GM12891 (cell line): Measurements from ENCODE around the gene OR8D4. TPM values are rescaled to one million over a fixed set of nuclear protein-coding genes. Genes with fewer than 3 reads are reported as not detected.
A peak's percentile ranks its signal among the peaks of the same experiment; 100 is the strongest.
"Not testable (repeated sequence)": the region's sequence is repeated elsewhere in the genome, so short reads cannot be mapped to it uniquely, and the experiment has no call there.

Source experiments
- DNase-seq: peaks from one replicate; pipeline ENCODE4 v3.0.0; 2011; ENCODE audit warnings: low spot score; ENCODE audit not compliant: insufficient read length
- FAIRE-seq: peaks from 2 replicates; lab custom pipeline; 2011; peaks lifted over from hg19 to GRCh38; lab: Jason Lieb, UNC
- PAX5 ChIP-seq: IDR thresholded peaks from 2 replicates; pipeline ENCODE4 v1.6.1; 2011; ENCODE audit warnings: low read length, moderate library complexity, mild to moderate bottlenecking; ENCODE audit not compliant: insufficient read depth, severe bottlenecking
- POLR2A ChIP-seq: IDR thresholded peaks from 2 replicates; pipeline ENCODE4 v1.6.1; 2011; ENCODE audit warnings: low read depth, low read length, control low read depth
- POLR2AphosphoS5 ChIP-seq: IDR thresholded peaks from 2 replicates; pipeline ENCODE4 v1.6.1; 2011; ENCODE audit warnings: low read depth, low read length, control low read depth
- POU2F2 ChIP-seq: IDR thresholded peaks from 2 replicates; pipeline ENCODE4 v1.6.1; 2011; ENCODE audit warnings: low read depth, mild to moderate bottlenecking, control low read depth, low read length, moderate library complexity
- SPI1 ChIP-seq: IDR thresholded peaks from 2 replicates; pipeline ENCODE4 v1.6.1; 2011; ENCODE audit warnings: low read depth, low read length, control low read depth
- TAF1 ChIP-seq: IDR thresholded peaks from 2 replicates; pipeline ENCODE4 v1.6.1; 2011; ENCODE audit warnings: low read depth, low read length, control low read depth
- polyA plus RNA-seq: library from polyadenylated mRNA; unstranded; fragments of >200 nt; gene quantifications from one replicate; pipeline ENCODE4 v1.2.1, GENCODE V29; 2012; ENCODE audit warnings: low read depth, missing spikeins, inconsistent platforms; ENCODE audit not compliant: missing spikeins

OR8D4 gene
- polyA plus RNA-seq, result not detected

DNA sequence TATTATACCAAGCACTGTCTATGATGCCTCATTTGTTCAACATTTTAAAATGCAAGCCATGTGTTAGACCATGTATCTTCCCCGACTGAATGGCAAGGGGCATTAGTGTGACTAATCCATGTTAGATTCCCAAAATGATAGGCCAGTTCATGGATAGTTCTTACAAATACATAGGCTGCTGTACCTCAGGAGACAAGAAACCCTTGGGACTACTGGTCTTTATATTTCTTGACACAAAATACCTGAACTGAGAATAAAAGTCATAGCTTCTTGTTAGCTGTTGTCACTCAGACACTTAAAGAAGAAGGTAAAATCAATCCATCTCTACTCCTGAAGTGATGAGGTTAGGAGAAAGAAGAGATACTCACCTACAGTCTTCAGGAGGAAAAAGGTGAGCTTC lies at the start of gene OR8D4:
Gene OR8D4 (plus strand): TSS at position 301 of the 400 bp plus-strand sequence. CDS start 4,265 bp downstream, outside the sequence.
- FAIRE-seq (no peak), DNase-seq (no peak)
- TF ChIP-seq SPI1 (no peak), TAF1 (no peak), POU2F2 (no peak), PAX5 (no peak), POLR2A (no peak), POLR2AphosphoS5 (no peak)

DNA sequence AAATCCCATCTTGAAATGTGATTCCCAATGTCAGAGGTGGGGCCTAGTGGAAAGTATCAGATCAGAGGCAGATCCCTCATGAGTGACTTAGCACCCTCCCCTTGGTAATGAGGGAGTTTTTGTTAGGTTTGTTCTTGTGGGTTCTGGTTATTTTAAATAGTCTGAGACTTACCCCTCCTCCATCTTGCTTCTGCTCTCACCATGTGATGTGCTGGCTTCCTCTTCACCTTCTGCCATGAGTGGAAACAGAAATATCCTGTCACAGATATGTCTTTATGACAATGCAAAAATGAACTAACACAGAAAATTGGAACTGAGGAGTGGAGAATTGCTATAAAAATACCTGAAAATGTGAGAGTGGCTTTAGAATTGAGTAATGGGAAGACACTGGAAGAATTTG lies 49.6 kb upstream of the OR8D4 start:
- DNase-seq (no peak), FAIRE-seq (no peak)
- TF ChIP-seq TAF1, result no peak
- no peak for TF ChIP-seq PAX5
- TF ChIP-seq POU2F2, result no peak
- no peak for TF ChIP-seq POLR2AphosphoS5
- no peak for TF ChIP-seq POLR2A

DNA sequence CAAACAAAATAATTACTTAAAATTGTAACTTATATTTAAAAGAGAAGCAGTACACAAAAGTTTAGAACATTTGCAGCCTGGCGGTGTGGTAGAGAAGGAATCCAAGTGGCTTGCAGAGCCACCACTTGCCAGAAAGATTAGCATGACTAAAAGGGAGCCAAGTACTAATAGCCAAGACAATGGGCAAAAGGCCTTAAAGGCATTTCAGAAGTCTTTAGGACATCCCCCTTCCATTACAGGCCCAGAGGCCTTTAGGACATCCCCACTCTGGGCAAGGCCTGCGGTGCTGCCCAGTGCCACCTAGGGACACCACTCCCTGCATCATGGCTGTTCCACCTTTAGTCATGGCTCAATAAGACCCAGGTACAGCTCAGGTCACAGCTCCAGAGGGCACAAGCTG lies 48.9 kb upstream of the OR8D4 start:
- FAIRE-seq, result no peak
- DNase-seq, result no peak
- no peak for TF ChIP-seq SPI1
- TF ChIP-seq POLR2AphosphoS5, result no peak
- TF ChIP-seq POLR2A, result no peak
- no peak for TF ChIP-seq POU2F2
- TF ChIP-seq TAF1, result no peak
- no peak for TF ChIP-seq PAX5

DNA sequence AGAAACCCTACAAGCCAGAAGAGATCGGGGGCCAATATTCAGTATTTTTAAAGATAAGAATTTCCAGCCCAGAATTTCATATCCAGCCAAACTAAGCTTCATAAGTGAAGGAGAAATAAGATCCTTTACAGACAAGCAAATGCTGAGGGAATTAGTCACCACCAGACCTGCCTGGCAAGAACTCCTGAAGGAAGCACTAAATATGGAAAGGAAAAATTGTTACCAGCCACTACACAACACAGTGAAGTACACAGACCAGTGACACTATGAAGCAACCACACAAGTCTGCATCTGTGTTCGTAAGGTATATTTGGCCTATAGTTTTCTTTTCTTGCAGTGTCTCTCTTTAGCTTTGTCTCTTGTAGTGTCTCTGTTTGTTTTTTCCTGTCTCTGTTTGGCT lies 45.5 kb upstream of the OR8D4 start:
- TF ChIP-seq POLR2AphosphoS5 (no peak), TAF1 (no peak)
- FAIRE-seq (no peak), DNase-seq (no peak)

DNA sequence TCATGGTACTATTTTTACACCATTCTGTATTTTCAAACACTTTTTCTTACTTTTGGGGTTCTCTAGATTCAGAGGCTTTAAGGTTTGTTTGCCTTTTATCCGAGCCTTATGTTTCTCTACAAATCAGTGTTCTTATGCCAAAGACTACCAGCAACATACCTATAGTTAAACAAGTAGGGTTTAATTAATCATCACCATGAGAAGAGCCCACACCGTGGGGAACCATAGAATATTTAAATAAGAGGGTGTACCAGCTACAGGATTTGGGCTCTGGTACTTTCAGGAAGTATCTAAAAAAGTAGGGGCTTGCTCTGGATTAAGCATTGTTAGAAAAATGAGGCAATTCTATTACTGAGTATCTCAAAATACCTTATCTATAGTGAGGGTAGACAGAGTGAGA lies 42.2 kb upstream of the OR8D4 start:
- TF ChIP-seq POU2F2, result no peak
- DNase-seq (no peak), FAIRE-seq (no peak)

DNA sequence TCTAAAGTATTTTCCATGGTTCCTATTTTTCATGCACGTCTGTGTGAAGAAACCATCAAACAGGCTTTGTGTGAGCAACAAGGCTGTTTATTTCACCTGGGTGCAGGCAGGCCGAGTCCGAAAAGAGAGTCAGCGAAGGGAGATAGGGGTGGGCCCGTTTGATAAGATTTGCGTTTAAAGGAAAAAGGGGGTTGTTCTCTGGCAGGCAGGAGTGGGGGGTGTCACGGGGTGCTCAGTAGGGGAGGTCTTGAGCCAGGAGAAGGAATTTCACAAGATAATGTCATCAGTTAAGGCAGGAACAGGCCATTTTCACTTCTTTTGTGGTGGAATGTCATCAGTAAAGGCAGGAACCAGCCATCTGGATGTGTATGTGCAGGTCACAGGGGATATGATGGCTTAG lies 36.7 kb upstream of the OR8D4 start:
- not testable (repeated sequence) for DNase-seq, FAIRE-seq

DNA sequence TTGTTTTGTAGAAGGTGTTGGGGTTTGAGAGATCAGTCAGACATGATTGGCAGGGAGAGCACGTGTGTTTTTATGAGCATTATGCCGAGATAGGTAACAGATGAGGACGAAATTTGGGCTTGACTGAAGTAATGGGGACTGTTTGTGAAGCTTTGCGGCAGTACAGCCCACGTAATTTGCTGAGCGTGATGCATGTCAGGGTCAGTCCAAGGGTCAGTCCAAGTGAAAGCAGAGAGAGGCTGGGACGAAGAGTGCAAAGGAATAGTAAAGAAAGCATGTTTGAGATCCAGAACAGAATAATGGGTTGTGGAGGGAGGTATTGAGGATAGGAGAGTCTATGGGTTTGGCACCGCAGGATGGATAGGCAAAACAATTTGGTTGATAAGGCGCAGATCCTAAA lies 34.2 kb upstream of the OR8D4 start:
- FAIRE-seq, DNase-seq: not testable (repeated sequence)

DNA sequence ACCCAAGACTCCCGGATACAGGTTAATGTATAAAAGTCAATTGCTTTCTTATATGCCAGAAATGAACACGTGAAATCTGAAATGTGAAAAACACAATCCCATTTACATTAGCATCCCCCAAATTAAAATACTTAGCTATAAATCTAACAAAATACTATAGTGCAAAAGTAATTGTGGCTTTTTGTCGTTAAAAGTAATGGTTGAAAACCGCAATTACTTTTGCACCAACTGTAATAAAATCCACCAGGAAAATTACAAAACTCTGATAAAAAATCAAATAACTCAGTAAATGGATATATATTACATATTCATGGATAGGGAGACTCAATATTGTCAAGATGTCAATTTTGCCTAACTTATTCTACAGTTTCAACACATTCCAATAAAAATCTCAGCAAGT lies 21.1 kb upstream of the OR8D4 start:
- no peak for DNase-seq
- TF ChIP-seq SPI1 (no peak), TAF1 (no peak), PAX5 (no peak), POU2F2 (no peak), POLR2AphosphoS5 (no peak), POLR2A (no peak)
- no peak for FAIRE-seq

DNA sequence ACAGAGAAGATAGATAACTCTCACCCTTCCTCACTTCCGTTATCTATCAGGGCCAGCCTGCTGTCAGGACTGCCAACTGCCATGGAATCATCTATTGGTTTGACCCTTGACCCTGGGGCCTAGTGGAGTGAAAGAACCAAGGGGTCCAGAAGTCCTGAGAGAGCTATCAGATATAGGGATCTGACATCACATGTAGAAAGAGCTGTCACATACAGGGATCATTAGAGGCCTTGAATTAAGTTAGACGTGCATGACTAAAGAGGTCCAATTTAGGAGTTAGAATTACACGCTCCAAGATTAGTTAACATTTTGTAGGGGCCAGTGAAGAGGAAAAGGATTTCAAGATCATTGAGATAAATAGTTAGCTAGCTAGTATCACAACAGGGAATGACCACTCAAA lies 16.4 kb upstream of the OR8D4 start, which contains the start of gene TMEM225:
Gene TMEM225 (minus strand): TSS at position 101 of the 400 bp plus-strand sequence. CDS start 245 bp downstream, outside the sequence.
- TF ChIP-seq SPI1, result no peak
- TF ChIP-seq POU2F2, result no peak
- FAIRE-seq (no peak), DNase-seq (no peak)

DNA sequence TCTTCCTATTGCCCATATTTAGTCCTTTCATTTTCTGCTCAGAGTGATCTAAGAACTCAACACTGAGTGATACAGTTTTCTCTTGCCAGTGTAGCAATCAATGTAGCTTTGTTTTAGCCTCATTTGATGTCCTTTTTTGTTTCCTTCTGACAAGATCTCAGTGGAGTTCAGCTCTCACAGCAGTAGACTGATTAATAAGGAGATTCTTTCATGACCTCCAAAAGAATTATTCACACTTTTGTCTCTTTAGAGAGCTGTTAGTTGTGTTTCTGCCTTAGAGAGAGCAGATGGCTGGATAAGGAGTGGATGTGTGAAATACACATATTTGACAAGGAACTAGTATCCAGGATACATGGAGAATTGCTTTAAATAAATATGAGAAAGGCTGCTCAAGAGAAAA lies 9.9 kb upstream of the OR8D4 start:
- DNase-seq (no peak), FAIRE-seq (no peak)
- TF ChIP-seq POLR2AphosphoS5 (no peak), TAF1 (no peak), SPI1 (no peak), POU2F2 (no peak), PAX5 (no peak), POLR2A (no peak)

DNA sequence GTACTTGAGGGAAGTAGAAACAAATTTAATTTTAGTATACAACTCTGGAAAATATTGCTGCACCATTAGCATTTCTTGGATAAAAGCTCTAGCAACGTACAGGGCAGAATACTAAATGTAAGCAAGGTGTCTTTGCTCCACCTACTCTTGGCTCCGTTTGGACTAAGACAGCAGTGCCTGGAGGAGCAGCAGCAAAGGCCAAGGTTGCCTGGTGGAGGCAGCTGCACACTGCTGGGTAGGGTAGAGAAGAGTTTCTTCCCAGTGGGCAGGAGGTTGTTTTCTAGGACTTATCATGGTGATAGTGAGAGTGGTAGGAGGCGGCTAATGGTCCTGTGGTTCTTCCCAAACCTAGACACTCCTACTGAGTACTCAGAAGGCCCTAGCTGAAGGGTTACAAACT lies 2.2 kb upstream of the OR8D4 start:
- TF ChIP-seq TAF1, result no peak
- TF ChIP-seq POLR2A, result no peak
- no peak for TF ChIP-seq POLR2AphosphoS5
- TF ChIP-seq SPI1, result no peak
- no peak for TF ChIP-seq POU2F2
- TF ChIP-seq PAX5, result no peak
- DNase-seq (no peak), FAIRE-seq (no peak)

DNA sequence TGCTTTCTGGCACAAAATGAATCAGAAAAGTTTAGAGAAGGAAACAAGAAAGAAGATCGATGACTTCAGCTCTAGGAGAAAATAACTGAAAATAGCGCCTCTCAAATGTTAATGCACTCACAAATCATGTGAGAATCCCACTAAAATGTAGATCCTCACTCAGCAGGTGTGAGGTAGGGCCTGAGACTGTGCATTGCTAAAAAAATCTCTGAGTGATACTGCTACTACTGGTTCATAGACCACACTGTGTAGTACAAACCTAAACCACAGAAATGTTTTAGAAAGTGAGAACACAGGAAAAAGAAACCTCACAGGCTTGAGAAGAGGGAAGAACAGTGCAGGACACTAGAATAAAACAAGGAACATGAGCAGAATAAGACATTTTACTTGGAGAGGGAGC lies 2.0 kb downstream of the OR8D4 start:
- FAIRE-seq (peak; percentile 54), DNase-seq (no peak)

DNA sequence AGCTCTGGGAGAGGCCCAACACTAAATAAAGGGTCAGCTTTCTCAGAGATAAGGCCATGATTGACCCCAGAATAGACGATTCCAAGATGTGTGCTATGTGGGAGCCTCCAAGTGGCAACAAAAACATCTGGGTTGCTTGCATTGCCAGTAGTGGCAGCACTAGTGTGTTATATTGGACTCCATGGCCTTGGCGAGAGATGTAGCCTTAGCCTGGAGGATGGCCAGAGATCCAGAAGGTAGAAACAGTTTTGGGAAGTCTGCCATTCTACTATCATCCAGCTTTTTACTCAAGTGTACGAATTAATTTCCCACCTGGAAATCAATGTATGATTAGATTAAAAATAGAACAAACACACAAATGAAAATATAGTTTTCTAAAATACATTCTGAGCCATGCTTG lies 3.0 kb downstream of the OR8D4 start:
- no peak for TF ChIP-seq SPI1
- TF ChIP-seq POLR2A, result no peak
- TF ChIP-seq POLR2AphosphoS5, result no peak
- TF ChIP-seq TAF1, result no peak
- TF ChIP-seq POU2F2, result no peak
- TF ChIP-seq PAX5, result no peak
- no peak for FAIRE-seq
- DNase-seq, result no peak

More for the DNA sequence above, 2.0 kb downstream of the OR8D4 start:
- no peak for TF ChIP-seq PAX5
